ENCODE results near the gene FGD3. TPM values are rescaled to one million over a fixed set of nuclear protein-coding genes. Genes with fewer than 3 reads are reported as not detected.
A peak's percentile ranks its signal among the peaks of the same experiment; 100 is the strongest.

Gene FGD3
- total and polyA plus RNA-seq, 10 donors = 30.7 to 99.1 (median 68.7) TPM

DNA sequence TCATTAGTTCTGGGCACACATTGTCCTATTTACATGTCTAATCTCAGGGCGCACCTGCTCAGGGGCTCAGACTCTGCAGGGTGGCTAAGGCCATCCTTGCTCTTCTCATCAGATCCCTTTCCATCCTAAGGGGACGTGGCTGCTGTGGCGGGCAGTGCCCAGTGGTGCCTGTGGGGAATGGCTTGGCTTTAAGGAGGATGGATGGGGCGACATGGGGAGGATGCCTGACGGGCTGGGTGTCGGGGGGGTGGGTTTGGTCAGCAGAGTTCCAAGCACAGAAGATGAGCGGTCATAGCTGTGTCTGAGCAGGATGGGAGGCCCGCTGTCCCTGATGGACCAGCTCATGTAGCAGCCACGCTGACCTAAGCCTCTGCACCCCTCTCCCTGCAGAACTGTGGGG, 70.3 kb downstream of the FGD3 start:
- H3K27me3 ChIP-seq (replicated peaks in 1 of 7) = no peaks in the 10 kb centered on the region
- no peak for TF ChIP-seq POLR2A (IDR thresholded peaks at IDR 0.05)
- TF ChIP-seq, protein P1, sequence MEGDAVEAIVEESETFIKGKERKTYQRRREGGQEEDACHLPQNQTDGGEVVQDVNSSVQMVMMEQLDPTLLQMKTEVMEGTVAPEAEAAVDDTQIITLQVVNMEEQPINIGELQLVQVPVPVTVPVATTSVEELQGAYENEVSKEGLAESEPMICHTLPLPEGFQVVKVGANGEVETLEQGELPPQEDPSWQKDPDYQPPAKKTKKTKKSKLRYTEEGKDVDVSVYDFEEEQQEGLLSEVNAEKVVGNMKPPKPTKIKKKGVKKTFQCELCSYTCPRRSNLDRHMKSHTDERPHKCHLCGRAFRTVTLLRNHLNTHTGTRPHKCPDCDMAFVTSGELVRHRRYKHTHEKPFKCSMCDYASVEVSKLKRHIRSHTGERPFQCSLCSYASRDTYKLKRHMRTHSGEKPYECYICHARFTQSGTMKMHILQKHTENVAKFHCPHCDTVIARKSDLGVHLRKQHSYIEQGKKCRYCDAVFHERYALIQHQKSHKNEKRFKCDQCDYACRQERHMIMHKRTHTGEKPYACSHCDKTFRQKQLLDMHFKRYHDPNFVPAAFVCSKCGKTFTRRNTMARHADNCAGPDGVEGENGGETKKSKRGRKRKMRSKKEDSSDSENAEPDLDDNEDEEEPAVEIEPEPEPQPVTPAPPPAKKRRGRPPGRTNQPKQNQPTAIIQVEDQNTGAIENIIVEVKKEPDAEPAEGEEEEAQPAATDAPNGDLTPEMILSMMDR (IDR thresholded peaks at IDR 0.05 in 8 of 11, conservative IDR thresholded peaks at IDR 0.05 in 3 of 11) = no peak
- peak in 2 of 3 donors; percentile 8 to 33 for TF ChIP-seq POLR2AphosphoS5 (IDR thresholded peaks at IDR 0.05)
- H3K4me3 ChIP-seq = no peak overlapping the region
- peaks cover 0 to 15% (median 4%) of the 10 kb centered on the region in 6 donors for H3K4me1 ChIP-seq
- H3K36me3 ChIP-seq = peaks cover 3 to 100% (median 90%) of the 10 kb centered on the region in 6 donors
- peak; percentile 42 for DNase-seq
- no peak overlapping the region for H3K27ac ChIP-seq
- H3K9me3 ChIP-seq = no peaks in the 10 kb centered on the region
- intact Hi-C loops (cut with DNase I; ENCODE audit: low total_unique reads) = no loop called here
- WGBS, 5 donors = 95 to 99% (median 96%) methylated on average over 8 to 9 of the region's 9 CpGs

DNA sequence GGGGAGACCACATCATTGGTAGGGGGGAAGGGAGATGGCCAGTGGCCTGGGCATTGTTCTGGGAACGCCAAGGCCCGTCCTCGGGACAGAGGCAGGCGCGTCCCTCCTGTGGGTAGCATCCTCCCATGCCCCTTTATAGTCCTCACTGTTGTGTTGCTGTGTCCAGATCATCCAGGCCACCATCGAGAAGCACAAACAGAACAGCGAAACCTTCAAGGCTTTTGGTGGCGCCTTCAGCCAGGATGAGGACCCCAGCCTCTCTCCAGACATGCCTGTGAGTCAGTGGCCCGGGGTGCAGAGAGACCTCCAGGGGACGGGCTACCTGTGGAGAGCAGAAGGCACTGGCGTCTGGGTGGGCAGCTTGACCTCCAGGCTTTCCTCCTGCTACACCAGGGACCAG, 72.8 kb downstream of the FGD3 start:
- Histone ChIP-seq H3K27ac (no peak overlapping the region), H3K27me3 (replicated peaks in 1 of 7) (no peaks in the 10 kb centered on the region), H3K9me3 (no peaks in the 10 kb centered on the region), H3K4me3 (no peak overlapping the region), H3K36me3 (peaks cover 3 to 100% (median 89%) of the 10 kb centered on the region in 6 donors), H3K4me1 (peaks cover 0 to 32% (median 11%) of the 10 kb centered on the region in 6 donors)
- DNase-seq = no peak
- 92 to 95% (median 94%) methylated on average over 11 of the region's 11 CpGs for WGBS, 5 donors
- intact Hi-C loops (cut with DNase I; ENCODE audit: low total_unique reads) = no loop called here
- TF ChIP-seq POLR2A (IDR thresholded peaks at IDR 0.05) = no peak
- TF ChIP-seq POLR2AphosphoS5 (IDR thresholded peaks at IDR 0.05) = no peak
- TF ChIP-seq, protein P1 (IDR thresholded peaks at IDR 0.05 in 8 of 11, conservative IDR thresholded peaks at IDR 0.05 in 3 of 11) = no peak

DNA sequence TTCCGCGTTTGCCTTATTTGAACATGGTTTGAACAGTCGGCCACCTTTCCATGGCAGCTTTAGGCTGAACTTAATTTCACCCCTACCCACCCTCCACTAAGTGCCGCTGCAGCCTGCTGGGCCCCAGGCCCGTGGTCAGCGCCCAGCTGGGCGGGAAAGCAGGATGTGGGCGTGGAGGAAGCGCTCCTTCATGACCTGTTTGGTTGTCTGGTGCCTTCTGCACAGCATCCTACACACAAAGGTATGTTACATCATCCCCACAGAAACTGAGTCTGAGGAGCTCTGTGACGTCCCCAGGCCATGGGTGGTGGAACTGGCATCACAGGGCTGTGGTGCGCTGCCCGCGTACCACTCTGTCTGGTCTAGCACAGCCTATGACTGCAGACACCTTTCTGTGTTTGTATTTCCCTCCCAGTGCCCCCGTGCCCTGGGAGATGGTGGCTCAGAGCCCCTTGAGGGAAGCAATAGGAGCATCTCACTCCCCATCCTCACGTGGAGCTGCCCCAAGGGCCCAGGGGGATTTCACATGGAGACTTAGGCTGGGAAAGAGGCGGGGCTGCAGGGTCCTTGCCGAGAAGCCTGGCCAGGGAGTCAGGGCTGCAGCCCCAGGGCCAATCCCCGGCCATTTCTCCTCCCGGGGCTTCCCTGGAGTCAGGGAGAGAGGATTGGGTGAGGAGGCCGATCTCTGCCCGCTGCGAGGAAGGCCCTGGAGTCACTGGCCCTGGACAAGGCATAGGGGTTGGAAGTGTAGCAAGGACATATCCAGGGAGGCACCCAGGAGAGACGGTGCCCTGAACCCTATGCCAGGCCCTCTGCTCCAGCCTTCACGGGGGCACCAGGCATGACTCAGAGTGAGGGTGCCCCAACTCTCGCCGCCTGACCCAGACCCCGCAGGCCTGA, 73.7 kb downstream of the FGD3 start:
- H3K9me3 ChIP-seq = no peaks in the 10 kb centered on the region
- intact Hi-C loops (cut with DNase I; ENCODE audit: low total_unique reads) = no loop called here
- no peak for DNase-seq
- no peak overlapping the region for H3K4me3 ChIP-seq
- TF ChIP-seq POLR2A (IDR thresholded peaks at IDR 0.05) = no peak
- TF ChIP-seq POLR2AphosphoS5 (IDR thresholded peaks at IDR 0.05) = peak in 2 of 3 donors; percentile 62 to 79
- TF ChIP-seq, protein P1 (IDR thresholded peaks at IDR 0.05 in 8 of 11, conservative IDR thresholded peaks at IDR 0.05 in 3 of 11) = peak in 2 of 11 experiments; percentile 25 to 37
- peaks cover 3 to 100% (median 86%) of the 10 kb centered on the region in 6 donors for H3K36me3 ChIP-seq
- no peaks in the 10 kb centered on the region for H3K27me3 ChIP-seq (replicated peaks in 1 of 7)
- WGBS, 5 donors = 70 to 78% (median 76%) methylated on average over 22 to 27 of the region's 27 CpGs
- H3K27ac ChIP-seq = peak overlapping the region in 2 of 8 donors; percentile 9 to 47
- H3K4me1 ChIP-seq = peaks cover 0 to 41% (median 17%) of the 10 kb centered on the region in 6 donors

DNA sequence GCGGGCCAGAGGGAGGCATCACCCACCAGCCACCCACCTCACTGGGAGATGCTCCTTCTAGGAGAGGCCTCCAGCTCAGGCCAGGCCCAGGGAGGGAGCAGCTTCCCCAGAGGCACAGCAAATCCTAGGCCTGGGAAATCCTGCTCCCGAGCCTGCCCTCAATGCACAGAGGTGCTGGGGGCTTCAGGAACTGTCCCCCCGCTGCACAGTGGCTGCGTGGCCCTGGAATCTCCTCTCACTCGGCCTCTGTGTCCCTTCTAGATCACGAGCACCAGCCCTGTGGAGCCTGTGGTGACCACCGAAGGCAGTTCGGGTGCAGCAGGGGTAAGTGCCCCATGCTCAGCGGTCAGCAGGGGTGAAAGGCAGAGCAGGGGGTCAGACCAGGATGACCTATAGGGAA, 74.7 kb downstream of the FGD3 start:
- DNase-seq = no peak
- H3K27me3 ChIP-seq (replicated peaks in 1 of 7) = no peaks in the 10 kb centered on the region
- H3K27ac ChIP-seq = peak overlapping the region in 1 of 8 donors; percentile 11
- WGBS, 5 donors = 88 to 97% (median 92%) methylated on average over 8 to 9 of the region's 9 CpGs
- no peaks in the 10 kb centered on the region for H3K9me3 ChIP-seq
- intact Hi-C loops (cut with DNase I; ENCODE audit: low total_unique reads) = no loop called here
- peaks cover 0 to 52% (median 24%) of the 10 kb centered on the region in 6 donors for H3K4me1 ChIP-seq
- peaks cover 3 to 100% (median 78%) of the 10 kb centered on the region in 6 donors for H3K36me3 ChIP-seq
- no peak overlapping the region for H3K4me3 ChIP-seq
- TF ChIP-seq, protein P1 (IDR thresholded peaks at IDR 0.05 in 8 of 11, conservative IDR thresholded peaks at IDR 0.05 in 3 of 11) = no peak
- TF ChIP-seq POLR2A (IDR thresholded peaks at IDR 0.05) = no peak
- TF ChIP-seq POLR2AphosphoS5 (IDR thresholded peaks at IDR 0.05) = peak in 1 of 3 donors; percentile 36

Measured in spleen (tissue), 11 donors.